HepG2 (cell line): ENCODE measurements around the gene VSIG10L. TPM values are rescaled to one million over a fixed set of nuclear protein-coding genes. Genes with fewer than 3 reads are reported as not detected.

Experiments
- ARID3A ChIP-seq: IDR thresholded peaks from 2 replicates; pipeline ENCODE4 v1.6.1; 2012; ENCODE audit warnings: low read depth, low read length, improper control_type of control experiment
- HES4 ChIP-seq: sonication (generic); formaldehyde crosslinking; IDR thresholded peaks from 2 replicates; pipeline ENCODE4 v1.9.0; 2021; ENCODE audit warnings: mild to moderate bottlenecking, missing genetic modification reagents, borderline replicate concordance
- HNRNPK ChIP-seq: fragments of 200-400 bp; formaldehyde crosslinking; IDR thresholded peaks from 2 replicates; pipeline ENCODE4 v1.6.1; 2018; ENCODE audit warnings: low read length, low read depth, moderate library complexity, mild to moderate bottlenecking; ENCODE audit not compliant: poor library complexity, severe bottlenecking
- KDM5A ChIP-seq: fragments of 200-600 bp; sonication (generic); IDR thresholded peaks from 2 replicates; pipeline ENCODE4 v1.7.0; 2018; ENCODE audit warnings: antibody characterized with exemption, mild to moderate bottlenecking, low read length, borderline replicate concordance
- NFYB ChIP-seq: sonication (generic); formaldehyde crosslinking; IDR thresholded peaks from 2 replicates; pipeline ENCODE4 v1.4.0; 2020; ENCODE audit warnings: missing genetic modification reagents
- NKX3-1 ChIP-seq: sonication (generic); formaldehyde crosslinking; IDR thresholded peaks from 2 replicates; pipeline ENCODE4 v1.5.0; 2020; ENCODE audit warnings: missing genetic modification reagents
- NR2F6 ChIP-seq, 2 experiments: IDR thresholded peaks; 2 replicates each; pipeline ENCODE4 v1.6.1; 2016; ENCODE audit warnings: antibody characterized with exemption in 1 of 2, mild to moderate bottlenecking in 1 of 2
- PAX8 ChIP-seq: sonication (generic); formaldehyde crosslinking; IDR thresholded peaks from 2 replicates; pipeline ENCODE4 v1.8.0; 2022; ENCODE audit warnings: mild to moderate bottlenecking, missing genetic modification reagents, borderline replicate concordance
- PCBP2 ChIP-seq: fragments of 200-400 bp; formaldehyde crosslinking; optimal IDR thresholded peaks from 2 replicates; pipeline ENCODE3; 2018; ENCODE audit warnings: low read length, low read depth; ENCODE audit not compliant: poor library complexity, severe bottlenecking
- PPARG ChIP-seq: conservative IDR thresholded peaks from 2 replicates; pipeline ENCODE4 v1.6.1; 2016; ENCODE audit warnings: missing biosample characterization, missing genetic modification reagents
- SAP130 ChIP-seq: IDR thresholded peaks from 2 replicates; pipeline ENCODE4 v1.6.1; 2016; ENCODE audit warnings: low read depth
- TERF1 ChIP-seq: sonication (generic); formaldehyde crosslinking; IDR thresholded peaks from 2 replicates; pipeline ENCODE4 v1.8.0; 2022; ENCODE audit warnings: mild to moderate bottlenecking, missing genetic modification reagents, moderate library complexity
- ZBTB39 ChIP-seq: sonication (generic); formaldehyde crosslinking; IDR thresholded peaks from 2 replicates; pipeline ENCODE4 v1.5.0; 2020; ENCODE audit warnings: missing genetic modification reagents
- ZBTB46 ChIP-seq: sonication (generic); formaldehyde crosslinking; IDR thresholded peaks from 2 replicates; pipeline ENCODE4 v1.4.0; 2020; ENCODE audit warnings: mild to moderate bottlenecking, missing genetic modification reagents, borderline replicate concordance
- ZC3H13 ChIP-seq: sonication (generic); formaldehyde crosslinking; IDR thresholded peaks from 2 replicates; pipeline ENCODE4 v1.8.1; 2023; ENCODE audit warnings: mild to moderate bottlenecking, missing genetic modification reagents, moderate library complexity
- ZEB1 ChIP-seq: IDR thresholded peaks from 2 replicates; pipeline ENCODE4 v1.6.1; 2012; ENCODE audit warnings: mild to moderate bottlenecking, low read depth, inconsistent platforms; ENCODE audit not compliant: insufficient replicate concordance
- ZHX1 ChIP-seq: sonication (generic); formaldehyde crosslinking; IDR thresholded peaks from 2 replicates; pipeline ENCODE4 v1.8.1; 2022; ENCODE audit warnings: low read depth, mild to moderate bottlenecking, missing genetic modification reagents
- ZNF780A ChIP-seq: sonication (generic); formaldehyde crosslinking; IDR thresholded peaks from 2 replicates; pipeline ENCODE4 v1.8.0; 2022; ENCODE audit warnings: mild to moderate bottlenecking, missing genetic modification reagents, moderate library complexity
- polyA plus RNA-seq, 8 experiments: library from polyadenylated mRNA; depleted of rRNA in 3 of 8; stranded (reverse) in 7 of 8; unstranded in 1 of 8; fragments of >200 nt; fragmentation: Illumina TruSeq in 4 of 8; extraction: Trizol in 4 of 8; gene quantifications; 2 replicates each; pipeline versions ENCODE4 v1.2.1 to v1.2.3, GENCODE V29; 2011 to 2016; ENCODE audit warnings: low read depth in 4 of 8, missing spikeins in 1 of 8, mixed read lengths in 1 of 8; ENCODE audit not compliant: insufficient read depth in 1 of 8
- total RNA-seq, 5 experiments: library from RNA; depleted of rRNA; stranded (reverse); fragments of >200 nt; fragmentation: Illumina TruSeq; extraction: Trizol; gene quantifications; 2 replicates each; pipeline ENCODE4 v1.2.3, GENCODE V29; 2016; ENCODE audit warnings: low read depth in 1 of 5

The VSIG10L gene
- total and polyA plus RNA-seq, 2 of the 13 experiments (the other 11 are each of a cell fraction or from before 2014, with no cell fraction given) = 2.7 to 8.5 TPM

- TF ChIP-seq NKX3-1 (CRISPR knock-in tag) (no peak), ARID3A (0 out of 2 replicates have a peak, but pooled peaks have one; percentile 15), PPARG (CRISPR knock-in tag) (peak; percentile 98), ZC3H13 (CRISPR knock-in tag) (0 out of 2 replicates have a peak, but pooled peaks have one; percentile 63), NFYB (CRISPR knock-in tag) (peak; percentile 78), HES4 (CRISPR knock-in tag) (peak; percentile 36; the same call in 1 of the 2 replicates), TERF1 (CRISPR knock-in tag) (no peak), ZHX1 (CRISPR knock-in tag) (no peak), PAX8 (CRISPR knock-in tag) (no peak), ZBTB46 (CRISPR knock-in tag) (no peak), NR2F6 (IDR thresholded peaks at IDR 0.05) (no peak; the same call in 1 of the 2 replicates), NR2F6 (CRISPR knock-in tag; IDR thresholded peaks at IDR 0.05) (0 out of 2 replicates have a peak, but pooled peaks have one; percentile 8), SAP130 (CRISPR knock-in tag) (peak; percentile 68), ZBTB39 (peak; percentile 54; the same call in 1 of the 2 replicates), HNRNPK (peak; percentile 90), KDM5A (no peak), ZNF780A (CRISPR knock-in tag) (peak; percentile 73), PCBP2 (peak; percentile 79), ZEB1 (peak; percentile 45)
Observed at GRCh38 chr19:51366389-51367254, 24.7 kb upstream of the VSIG10L start (continued).
